Neural cell (in vitro differentiated cells): ENCODE data around the gene GAL3ST3. TPM values are rescaled to one million over a fixed set of nuclear protein-coding genes. Genes with fewer than 3 reads are reported as not detected.
"Not testable (repeated sequence)": the region's sequence is repeated elsewhere in the genome, so short reads cannot be mapped to it uniquely, and the experiment has no call there.

Experiments
- H2AFZ ChIP-seq: fragments of 200-600, 300-800 bp; sonication (generic), shearing (Covaris generic); 2 replicates; pipeline ENCODE4 v1.6.0; 2014; ENCODE audit warnings: low read depth, mild to moderate bottlenecking, antibody characterized with exemption, low read length, moderate library complexity
- H3F3A ChIP-seq: fragments of 200-600 bp; shearing (Covaris generic); 2 replicates; pipeline ENCODE4 v1.6.1; 2016; ENCODE audit warnings: mild to moderate bottlenecking, moderate library complexity, mixed read lengths, antibody characterized with exemption, low read length; ENCODE audit not compliant: insufficient read depth, poor library complexity, severe bottlenecking
- H3K27ac ChIP-seq: fragments of 200-600, 300-800 bp; sonication (generic), shearing (Covaris generic); 2 replicates; pipeline ENCODE4 v1.5.1; 2014; ENCODE audit warnings: mild to moderate bottlenecking, low read length, moderate library complexity
- H3K27me3 ChIP-seq: fragments of 300-800, 200-600 bp; sonication (generic), shearing (Covaris generic); 2 replicates; pipeline ENCODE4 v1.6.0; 2014; ENCODE audit warnings: mild to moderate bottlenecking, low read depth, low read length, moderate library complexity; ENCODE audit not compliant: insufficient read depth
- H3K36me3 ChIP-seq: fragments of 300-800, 200-600 bp; sonication (generic), shearing (Covaris generic); 2 replicates; pipeline ENCODE4 v1.5.1; 2014; ENCODE audit warnings: mild to moderate bottlenecking, antibody characterized with exemption, low read length, moderate library complexity; ENCODE audit not compliant: insufficient read depth
- H3K4me2 ChIP-seq: fragments of 300-800, 200-600 bp; sonication (generic), shearing (Covaris generic); 2 replicates; pipeline ENCODE4 v1.6.0; 2014; ENCODE audit warnings: mild to moderate bottlenecking, low read length
- H3K4me3 ChIP-seq: fragments of 300-800, 200-600 bp; sonication (generic), shearing (Covaris generic); 2 replicates; pipeline ENCODE4 v1.5.1; 2014; ENCODE audit warnings: mild to moderate bottlenecking, low read length, moderate library complexity
- H3K79me2 ChIP-seq: fragments of 200-600 bp; shearing (Covaris generic); replicated peaks from 2 replicates; pipeline ENCODE4 v1.6.0; 2014; ENCODE audit warnings: mild to moderate bottlenecking, low read length, moderate library complexity; ENCODE audit not compliant: insufficient read depth
- H3K9ac ChIP-seq: fragments of 300-800, 200-600 bp; sonication (generic), shearing (Covaris generic); 2 replicates; pipeline ENCODE4 v1.6.1; 2016; ENCODE audit warnings: mild to moderate bottlenecking, low read length, mixed read lengths
- H3K9me2 ChIP-seq: fragments of 200-600 bp; shearing (Covaris generic); 2 replicates; pipeline ENCODE4 v1.6.1; 2016; ENCODE audit warnings: mild to moderate bottlenecking, low read length, mixed read lengths; ENCODE audit not compliant: insufficient read depth
- H3K9me3 ChIP-seq: fragments of 200-600, 300-800 bp; sonication (generic), shearing (Covaris generic); 2 replicates; pipeline ENCODE4 v1.6.1; 2016; ENCODE audit warnings: mild to moderate bottlenecking, mixed run types, low read length, moderate library complexity, mixed read lengths
- H4K20me1 ChIP-seq: fragments of 200-600 bp; shearing (Covaris generic); 2 replicates; pipeline ENCODE4 v1.6.1; 2016; ENCODE audit warnings: mild to moderate bottlenecking, mixed run types; ENCODE audit not compliant: insufficient read depth
- EP300 ChIP-seq: fragments of 450-650 bp; conservative IDR thresholded peaks from 2 replicates; pipeline ENCODE4 v1.6.1; 2014; ENCODE audit warnings: antibody characterized with exemption, mild to moderate bottlenecking, moderate library complexity; ENCODE audit not compliant: poor library complexity, severe bottlenecking
- EZH2 ChIP-seq: fragments of 200-600, 300-800 bp; shearing (Covaris generic), sonication (generic); IDR thresholded peaks from 2 replicates; pipeline ENCODE4 v1.6.1; 2014; ENCODE audit warnings: antibody characterized with exemption, low read length, borderline replicate concordance, mild to moderate bottlenecking; ENCODE audit not compliant: insufficient read depth, poor library complexity, severe bottlenecking
- MXI1 ChIP-seq: fragments of 450-650 bp; conservative IDR thresholded peaks from 2 replicates; pipeline ENCODE4 v1.6.1; 2014; ENCODE audit warnings: antibody characterized with exemption, mild to moderate bottlenecking; ENCODE audit not compliant: poor library complexity, severe bottlenecking
- POLR2AphosphoS5 ChIP-seq: IDR thresholded peaks from 2 replicates; pipeline ENCODE4 v1.6.1; 2012
- RAD21 ChIP-seq: fragments of 450-650 bp; conservative IDR thresholded peaks from 2 replicates; pipeline ENCODE4 v1.6.1; 2014; ENCODE audit warnings: antibody characterized with exemption, mild to moderate bottlenecking, moderate library complexity
- SMC3 ChIP-seq: fragments of 450-650 bp; conservative IDR thresholded peaks from 2 replicates; pipeline ENCODE4 v1.6.1; 2014; ENCODE audit warnings: antibody characterized with exemption, mild to moderate bottlenecking, moderate library complexity; ENCODE audit not compliant: poor library complexity
- TAF1 ChIP-seq: IDR thresholded peaks from 2 replicates; pipeline ENCODE4 v1.6.1; 2012; ENCODE audit warnings: low read depth
- polyA plus RNA-seq: library from polyadenylated mRNA; depleted of rRNA; stranded (reverse); fragments of >200 nt; gene quantifications from 2 replicates; pipeline ENCODE4 v1.2.3, GENCODE V29; 2014
- TF ChIP-seq, protein P1 (sequence below): IDR thresholded peaks from 2 replicates; pipeline ENCODE4 v1.6.1; 2012; ENCODE audit warnings: borderline replicate concordance
- TF ChIP-seq, protein P2 (sequence below): fragments of 450-650 bp; IDR thresholded peaks from 2 replicates; pipeline ENCODE4 v1.5.1; 2014; ENCODE audit warnings: antibody characterized with exemption, mild to moderate bottlenecking, moderate library complexity; ENCODE audit not compliant: poor library complexity, severe bottlenecking

Gene GAL3ST3
- polyA plus RNA-seq, 1 donor from 2014 or later, result 17.2 TPM

DNA sequence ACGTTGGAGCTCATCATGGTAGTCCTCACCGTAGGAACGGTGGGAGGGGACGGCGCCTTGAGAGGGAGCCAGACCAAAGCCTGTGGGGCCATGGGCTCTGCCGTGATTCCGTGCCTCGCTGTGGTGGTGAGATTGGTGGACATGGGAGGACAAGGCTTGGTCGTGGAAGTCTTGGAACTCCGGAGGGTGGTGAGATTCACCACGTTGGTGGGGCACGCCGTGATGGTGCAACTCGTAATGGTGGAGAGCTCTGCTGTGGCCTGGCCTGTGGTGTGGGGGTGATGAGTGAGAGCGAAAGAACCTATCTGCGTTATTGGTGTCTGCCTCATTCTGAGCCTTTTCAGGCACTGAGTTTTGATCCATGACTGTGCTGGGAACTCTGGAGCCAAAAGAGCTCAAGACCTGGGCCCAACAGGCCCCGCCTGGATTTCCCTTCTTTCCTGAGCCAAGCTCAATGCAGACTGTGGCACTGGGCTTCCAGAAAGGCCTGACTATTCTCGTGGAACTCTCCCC, 22.9 kb downstream of the GAL3ST3 start, which contains the start of gene CATSPER1:
Gene CATSPER1 (minus strand): TSS at position 463 of the 513 bp plus-strand sequence. CDS start 100 bp downstream, at position 363.
- no peaks in the 10 kb centered on the region for H3K9me3 ChIP-seq
- no peaks in the 10 kb centered on the region for H3F3A ChIP-seq
- no peak within 1 kb of the TSS for H2AFZ ChIP-seq
- H4K20me1 ChIP-seq, result no peaks in the 10 kb centered on the region
- peaks cover 8% of the 10 kb centered on the region for H3K27me3 ChIP-seq
- H3K27ac ChIP-seq, result no peak within 1 kb of the TSS
- H3K9me2 ChIP-seq, result no peaks in the 10 kb centered on the region
- H3K4me2 ChIP-seq, result no peak within 1 kb of the TSS
- TF ChIP-seq SMC3, result no peak
- TF ChIP-seq POLR2AphosphoS5, result no peak
- no peak for TF ChIP-seq TAF1
- TF ChIP-seq RAD21, result no peak
- TF ChIP-seq EP300, result no peak
- TF ChIP-seq, protein P1, sequence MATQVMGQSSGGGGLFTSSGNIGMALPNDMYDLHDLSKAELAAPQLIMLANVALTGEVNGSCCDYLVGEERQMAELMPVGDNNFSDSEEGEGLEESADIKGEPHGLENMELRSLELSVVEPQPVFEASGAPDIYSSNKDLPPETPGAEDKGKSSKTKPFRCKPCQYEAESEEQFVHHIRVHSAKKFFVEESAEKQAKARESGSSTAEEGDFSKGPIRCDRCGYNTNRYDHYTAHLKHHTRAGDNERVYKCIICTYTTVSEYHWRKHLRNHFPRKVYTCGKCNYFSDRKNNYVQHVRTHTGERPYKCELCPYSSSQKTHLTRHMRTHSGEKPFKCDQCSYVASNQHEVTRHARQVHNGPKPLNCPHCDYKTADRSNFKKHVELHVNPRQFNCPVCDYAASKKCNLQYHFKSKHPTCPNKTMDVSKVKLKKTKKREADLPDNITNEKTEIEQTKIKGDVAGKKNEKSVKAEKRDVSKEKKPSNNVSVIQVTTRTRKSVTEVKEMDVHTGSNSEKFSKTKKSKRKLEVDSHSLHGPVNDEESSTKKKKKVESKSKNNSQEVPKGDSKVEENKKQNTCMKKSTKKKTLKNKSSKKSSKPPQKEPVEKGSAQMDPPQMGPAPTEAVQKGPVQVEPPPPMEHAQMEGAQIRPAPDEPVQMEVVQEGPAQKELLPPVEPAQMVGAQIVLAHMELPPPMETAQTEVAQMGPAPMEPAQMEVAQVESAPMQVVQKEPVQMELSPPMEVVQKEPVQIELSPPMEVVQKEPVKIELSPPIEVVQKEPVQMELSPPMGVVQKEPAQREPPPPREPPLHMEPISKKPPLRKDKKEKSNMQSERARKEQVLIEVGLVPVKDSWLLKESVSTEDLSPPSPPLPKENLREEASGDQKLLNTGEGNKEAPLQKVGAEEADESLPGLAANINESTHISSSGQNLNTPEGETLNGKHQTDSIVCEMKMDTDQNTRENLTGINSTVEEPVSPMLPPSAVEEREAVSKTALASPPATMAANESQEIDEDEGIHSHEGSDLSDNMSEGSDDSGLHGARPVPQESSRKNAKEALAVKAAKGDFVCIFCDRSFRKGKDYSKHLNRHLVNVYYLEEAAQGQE, result no peak
- TF ChIP-seq EZH2, result no peak
- no peak for TF ChIP-seq MXI1
- TF ChIP-seq, protein P2, sequence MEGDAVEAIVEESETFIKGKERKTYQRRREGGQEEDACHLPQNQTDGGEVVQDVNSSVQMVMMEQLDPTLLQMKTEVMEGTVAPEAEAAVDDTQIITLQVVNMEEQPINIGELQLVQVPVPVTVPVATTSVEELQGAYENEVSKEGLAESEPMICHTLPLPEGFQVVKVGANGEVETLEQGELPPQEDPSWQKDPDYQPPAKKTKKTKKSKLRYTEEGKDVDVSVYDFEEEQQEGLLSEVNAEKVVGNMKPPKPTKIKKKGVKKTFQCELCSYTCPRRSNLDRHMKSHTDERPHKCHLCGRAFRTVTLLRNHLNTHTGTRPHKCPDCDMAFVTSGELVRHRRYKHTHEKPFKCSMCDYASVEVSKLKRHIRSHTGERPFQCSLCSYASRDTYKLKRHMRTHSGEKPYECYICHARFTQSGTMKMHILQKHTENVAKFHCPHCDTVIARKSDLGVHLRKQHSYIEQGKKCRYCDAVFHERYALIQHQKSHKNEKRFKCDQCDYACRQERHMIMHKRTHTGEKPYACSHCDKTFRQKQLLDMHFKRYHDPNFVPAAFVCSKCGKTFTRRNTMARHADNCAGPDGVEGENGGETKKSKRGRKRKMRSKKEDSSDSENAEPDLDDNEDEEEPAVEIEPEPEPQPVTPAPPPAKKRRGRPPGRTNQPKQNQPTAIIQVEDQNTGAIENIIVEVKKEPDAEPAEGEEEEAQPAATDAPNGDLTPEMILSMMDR, result no peak
- no peak within 1 kb of the TSS for H3K9ac ChIP-seq
- H3K79me2 ChIP-seq, result no peaks in the 10 kb centered on the region
- H3K36me3 ChIP-seq, result no peaks in the 10 kb centered on the region
- H3K4me3 ChIP-seq, result no peak within 1 kb of the TSS

DNA sequence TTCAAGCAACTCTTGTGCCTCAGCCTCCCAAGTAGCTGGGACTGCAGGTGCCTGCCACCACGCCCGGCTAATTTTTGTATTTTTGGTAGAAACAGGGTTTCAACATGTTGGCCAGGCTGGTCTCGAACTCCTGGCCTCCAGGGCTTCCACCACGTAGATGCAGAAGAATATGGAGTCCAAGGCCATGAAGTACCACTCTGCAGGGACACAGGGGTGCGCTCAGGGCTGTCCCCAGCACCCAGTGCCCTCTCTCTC, 25.8 kb downstream of the GAL3ST3 start:
- H3F3A ChIP-seq, H3K36me3 ChIP-seq, H3K9me3 ChIP-seq, H3K4me3 ChIP-seq, H3K9ac ChIP-seq, H3K79me2 ChIP-seq, H2AFZ ChIP-seq, H3K9me2 ChIP-seq, H3K4me2 ChIP-seq, H3K27ac ChIP-seq, H3K27me3 ChIP-seq, H4K20me1 ChIP-seq: not testable (repeated sequence)
